Measurements from ENCODE around the gene ID4. TPM values are rescaled to one million over a fixed set of nuclear protein-coding genes. Genes with fewer than 3 reads are reported as not detected.

Gene ID4, protein sequence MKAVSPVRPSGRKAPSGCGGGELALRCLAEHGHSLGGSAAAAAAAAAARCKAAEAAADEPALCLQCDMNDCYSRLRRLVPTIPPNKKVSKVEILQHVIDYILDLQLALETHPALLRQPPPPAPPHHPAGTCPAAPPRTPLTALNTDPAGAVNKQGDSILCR
- total RNA-seq (2014; rRNA removed; shearing (Covaris generic); ENCODE audit: low replicate concordance), result not detected in 2 replicates

- H3K4me1 ChIP-seq (ENCODE audit: low read length), result no peaks in the 10 kb centered on the region
- H2AFZ ChIP-seq (ENCODE audit: low read length), result no peak within 1 kb of the TSS
- H3K9ac ChIP-seq (ENCODE audit: low read length), result no peak within 1 kb of the TSS
Measured at GRCh38 chr6:19836799-19837510, at the start of gene ID4. Gene ID4, plus strand, starts transcription at chr6:19837370. Its CDS starts 385 bp downstream, at chr6:19837755.

GRCh38 chr6:19788686-19789085 lies 48.5 kb upstream of the ID4 start:
- H3K4me2 ChIP-seq (ENCODE audit: low read depth, low read length, poor library complexity, severe bottlenecking), result no peak overlapping the region
- no peak overlapping the region for H3K9ac ChIP-seq (ENCODE audit: low read length)
- H3K9me2 ChIP-seq (replicated peaks; ENCODE audit: insufficient read depth, low read length), result no peaks in the 10 kb centered on the region; the same call in 1 of the 2 replicates
- DNase-seq, result no peak
- no peaks in the 10 kb centered on the region for H3K36me3 ChIP-seq (ENCODE audit: insufficient read depth, low read length)
- H3K27ac ChIP-seq (ENCODE audit: low read length), result no peak overlapping the region
- H3K4me1 ChIP-seq (ENCODE audit: low read length), result peaks cover 4% of the 10 kb centered on the region; the same call in 1 of the 2 replicates
- no peak overlapping the region for H2AFZ ChIP-seq (ENCODE audit: low read length)
- H4K20me1 ChIP-seq (ENCODE audit: insufficient read depth, low read depth, low read length), result no peaks in the 10 kb centered on the region
- H3K79me2 ChIP-seq (ENCODE audit: low read length), result no peaks in the 10 kb centered on the region
- no peak overlapping the region for H3K4me3 ChIP-seq (ENCODE audit: low read length)
- no peaks in the 10 kb centered on the region for H3K9me3 ChIP-seq (ENCODE audit: low read length)
- no peaks in the 10 kb centered on the region for H3K27me3 ChIP-seq (ENCODE audit: low read length)

More at GRCh38 chr6:19836799-19837510, at the start of gene ID4:
- Histone ChIP-seq H3K9me2 (replicated peaks; ENCODE audit: insufficient read depth, low read length) (no peaks in the 10 kb centered on the region), H4K20me1 (ENCODE audit: insufficient read depth, low read depth, low read length) (no peaks in the 10 kb centered on the region), H3K9me3 (ENCODE audit: low read length) (no peaks in the 10 kb centered on the region), H3K27ac (ENCODE audit: low read length) (no peak within 1 kb of the TSS), H3K4me2 (ENCODE audit: low read depth, low read length, poor library complexity, severe bottlenecking) (no peak within 1 kb of the TSS), H3K4me3 (ENCODE audit: low read length) (no peak within 1 kb of the TSS), H3K79me2 (ENCODE audit: low read length) (no peaks in the 10 kb centered on the region), H3K36me3 (ENCODE audit: insufficient read depth, low read length) (no peaks in the 10 kb centered on the region), H3K27me3 (ENCODE audit: low read length) (no peaks in the 10 kb centered on the region)
- no peak for DNase-seq

- H3K9me3 ChIP-seq (ENCODE audit: low read length), result no peaks in the 10 kb centered on the region
- H3K36me3 ChIP-seq (ENCODE audit: insufficient read depth, low read length), result no peaks in the 10 kb centered on the region
- peak; percentile 46 for DNase-seq
- H3K9me2 ChIP-seq (replicated peaks; ENCODE audit: insufficient read depth, low read length), result no peaks in the 10 kb centered on the region; the same call in 1 of the 2 replicates
- peaks cover 4% of the 10 kb centered on the region; the same call in 1 of the 2 replicates for H3K4me1 ChIP-seq (ENCODE audit: low read length)
- H4K20me1 ChIP-seq (ENCODE audit: insufficient read depth, low read depth, low read length), result no peaks in the 10 kb centered on the region
- no peaks in the 10 kb centered on the region for H3K79me2 ChIP-seq (ENCODE audit: low read length)
- H3K9ac ChIP-seq (ENCODE audit: low read length), result no peak overlapping the region
- no peaks in the 10 kb centered on the region for H3K27me3 ChIP-seq (ENCODE audit: low read length)
- H2AFZ ChIP-seq (ENCODE audit: low read length), result no peak overlapping the region
- H3K27ac ChIP-seq (ENCODE audit: low read length), result no peak overlapping the region
- H3K4me3 ChIP-seq (ENCODE audit: low read length), result no peak overlapping the region
- H3K4me2 ChIP-seq (ENCODE audit: low read depth, low read length, poor library complexity, severe bottlenecking), result no peak overlapping the region
Measured at GRCh38 chr6:19789100-19789803, 47.9 kb upstream of the ID4 start.

GRCh38 chr6:19791267-19791666 lies 45.9 kb upstream of the ID4 start:
- Histone ChIP-seq H3K4me1 (ENCODE audit: low read length) (peaks cover 4% of the 10 kb centered on the region; the same call in 1 of the 2 replicates), H2AFZ (ENCODE audit: low read length) (no peak overlapping the region), H4K20me1 (ENCODE audit: insufficient read depth, low read depth, low read length) (no peaks in the 10 kb centered on the region), H3K27ac (ENCODE audit: low read length) (no peak overlapping the region), H3K9me3 (ENCODE audit: low read length) (no peaks in the 10 kb centered on the region; the same call in 1 of the 2 replicates), H3K79me2 (ENCODE audit: low read length) (no peaks in the 10 kb centered on the region), H3K9me2 (replicated peaks; ENCODE audit: insufficient read depth, low read length) (no peaks in the 10 kb centered on the region), H3K9ac (ENCODE audit: low read length) (no peak overlapping the region), H3K4me2 (ENCODE audit: low read depth, low read length, poor library complexity, severe bottlenecking) (no peak overlapping the region), H3K36me3 (ENCODE audit: insufficient read depth, low read length) (no peaks in the 10 kb centered on the region), H3K4me3 (ENCODE audit: low read length) (no peak overlapping the region), H3K27me3 (ENCODE audit: low read length) (no peaks in the 10 kb centered on the region)
- DNase-seq, result no peak

DNA sequence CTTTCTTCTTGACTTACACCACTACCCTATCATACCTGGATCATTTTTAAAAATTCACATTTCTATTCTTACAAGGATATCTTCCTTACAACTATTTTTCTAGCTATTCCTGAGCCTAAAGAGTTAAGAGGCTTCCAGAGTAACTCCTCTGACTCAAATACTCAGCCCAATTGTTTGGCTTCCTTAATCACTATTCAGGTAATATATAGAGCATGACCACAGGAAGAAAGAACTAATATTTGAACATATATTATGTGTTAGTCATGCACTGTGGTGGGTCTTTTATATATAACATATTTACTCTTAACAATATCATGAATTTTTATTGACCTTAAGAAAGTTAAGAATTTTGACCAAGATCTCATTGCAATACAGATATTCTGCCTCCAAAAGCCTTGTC lies 42.0 kb upstream of the ID4 start:
- no peaks in the 10 kb centered on the region for H4K20me1 ChIP-seq (ENCODE audit: insufficient read depth, low read depth, low read length)
- H3K9ac ChIP-seq (ENCODE audit: low read length), result no peak overlapping the region
- no peaks in the 10 kb centered on the region for H3K4me1 ChIP-seq (ENCODE audit: low read length)
- no peak overlapping the region for H3K27ac ChIP-seq (ENCODE audit: low read length)
- DNase-seq, result no peak
- H3K4me2 ChIP-seq (ENCODE audit: low read depth, low read length, poor library complexity, severe bottlenecking), result no peak overlapping the region
- no peaks in the 10 kb centered on the region for H3K27me3 ChIP-seq (ENCODE audit: low read length)
- H3K9me3 ChIP-seq (ENCODE audit: low read length), result no peaks in the 10 kb centered on the region; the same call in 1 of the 2 replicates
- no peaks in the 10 kb centered on the region for H3K79me2 ChIP-seq (ENCODE audit: low read length)
- H3K4me3 ChIP-seq (ENCODE audit: low read length), result no peak overlapping the region
- no peaks in the 10 kb centered on the region; the same call in 1 of the 2 replicates for H3K9me2 ChIP-seq (replicated peaks; ENCODE audit: insufficient read depth, low read length)
- H3K36me3 ChIP-seq (ENCODE audit: insufficient read depth, low read length), result no peaks in the 10 kb centered on the region
- no peak overlapping the region for H2AFZ ChIP-seq (ENCODE audit: low read length)

GRCh38 chr6:19796452-19796851 lies 40.7 kb upstream of the ID4 start:
- no peaks in the 10 kb centered on the region for H4K20me1 ChIP-seq (ENCODE audit: insufficient read depth, low read depth, low read length)
- no peaks in the 10 kb centered on the region for H3K36me3 ChIP-seq (ENCODE audit: insufficient read depth, low read length)
- no peak overlapping the region for H3K4me2 ChIP-seq (ENCODE audit: low read depth, low read length, poor library complexity, severe bottlenecking)
- H3K79me2 ChIP-seq (ENCODE audit: low read length), result no peaks in the 10 kb centered on the region
- H3K9ac ChIP-seq (ENCODE audit: low read length), result no peak overlapping the region
- DNase-seq, result no peak
- no peaks in the 10 kb centered on the region; the same call in 1 of the 2 replicates for H3K9me3 ChIP-seq (ENCODE audit: low read length)
- no peaks in the 10 kb centered on the region; the same call in 1 of the 2 replicates for H3K9me2 ChIP-seq (replicated peaks; ENCODE audit: insufficient read depth, low read length)
- no peaks in the 10 kb centered on the region for H3K4me1 ChIP-seq (ENCODE audit: low read length)
- no peak overlapping the region for H3K4me3 ChIP-seq (ENCODE audit: low read length)
- H2AFZ ChIP-seq (ENCODE audit: low read length), result no peak overlapping the region
- H3K27me3 ChIP-seq (ENCODE audit: low read length), result no peaks in the 10 kb centered on the region
- H3K27ac ChIP-seq (ENCODE audit: low read length), result no peak overlapping the region

GRCh38 chr6:19798362-19798761 lies 38.8 kb upstream of the ID4 start:
- DNase-seq, result no peak
- no peak overlapping the region for H2AFZ ChIP-seq (ENCODE audit: low read length)
- no peaks in the 10 kb centered on the region for H3K27me3 ChIP-seq (ENCODE audit: low read length)
- H3K4me3 ChIP-seq (ENCODE audit: low read length), result no peak overlapping the region
- no peaks in the 10 kb centered on the region for H3K79me2 ChIP-seq (ENCODE audit: low read length)
- H3K36me3 ChIP-seq (ENCODE audit: insufficient read depth, low read length), result no peaks in the 10 kb centered on the region
- H3K9ac ChIP-seq (ENCODE audit: low read length), result no peak overlapping the region
- no peaks in the 10 kb centered on the region; the same call in 1 of the 2 replicates for H3K9me3 ChIP-seq (ENCODE audit: low read length)
- no peaks in the 10 kb centered on the region for H4K20me1 ChIP-seq (ENCODE audit: insufficient read depth, low read depth, low read length)
- no peaks in the 10 kb centered on the region; the same call in 1 of the 2 replicates for H3K9me2 ChIP-seq (replicated peaks; ENCODE audit: insufficient read depth, low read length)
- no peak overlapping the region for H3K27ac ChIP-seq (ENCODE audit: low read length)
- H3K4me1 ChIP-seq (ENCODE audit: low read length), result no peaks in the 10 kb centered on the region
- H3K4me2 ChIP-seq (ENCODE audit: low read depth, low read length, poor library complexity, severe bottlenecking), result no peak overlapping the region

DNA sequence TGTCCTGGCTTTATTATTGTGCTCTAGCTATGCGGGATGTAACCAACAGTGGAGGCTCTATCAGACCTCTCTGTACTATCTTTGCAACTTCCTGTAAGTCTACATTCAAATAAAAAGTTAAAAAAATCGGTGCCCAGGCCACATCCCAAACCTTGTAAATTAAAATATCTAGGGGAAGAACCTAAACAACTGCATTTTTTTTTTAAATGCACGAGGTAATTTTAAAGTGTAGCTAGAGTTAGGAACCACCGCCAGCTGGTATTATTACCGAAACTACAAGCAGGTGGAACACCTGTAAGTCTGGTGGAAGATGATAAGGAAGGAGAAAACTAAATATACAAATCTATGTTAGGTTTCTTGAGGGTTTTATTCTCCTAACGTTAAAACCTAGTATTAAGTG lies 34.5 kb upstream of the ID4 start:
- Histone ChIP-seq H3K4me3 (ENCODE audit: low read length) (no peak overlapping the region), H3K27ac (ENCODE audit: low read length) (no peak overlapping the region), H3K79me2 (ENCODE audit: low read length) (no peaks in the 10 kb centered on the region), H3K9me3 (ENCODE audit: low read length) (no peaks in the 10 kb centered on the region), H3K9me2 (replicated peaks; ENCODE audit: insufficient read depth, low read length) (no peaks in the 10 kb centered on the region; the same call in 1 of the 2 replicates), H3K4me2 (ENCODE audit: low read depth, low read length, poor library complexity, severe bottlenecking) (no peak overlapping the region), H3K27me3 (ENCODE audit: low read length) (no peaks in the 10 kb centered on the region), H3K4me1 (ENCODE audit: low read length) (no peaks in the 10 kb centered on the region), H4K20me1 (ENCODE audit: insufficient read depth, low read depth, low read length) (no peaks in the 10 kb centered on the region), H3K9ac (ENCODE audit: low read length) (no peak overlapping the region), H3K36me3 (ENCODE audit: insufficient read depth, low read length) (no peaks in the 10 kb centered on the region), H2AFZ (ENCODE audit: low read length) (no peak overlapping the region)
- DNase-seq, result no peak
